H1 (cell line): ENCODE measurements around the gene GFY. TPM values are rescaled to one million over a fixed set of nuclear protein-coding genes. Genes with fewer than 3 reads are reported as not detected.
A peak's percentile ranks its signal among the peaks of the same experiment; 100 is the strongest.

Experiments used
- CTCF ChIA-PET: fragments of 300-600 bp; sonication (Branson Sonifier 250); formaldehyde crosslinking; loops from one replicate; lab custom pipeline; 2021; ENCODE audit not compliant: partially characterized antibody; lab: Charles Lee
- POLR2A ChIA-PET: fragments of 300-600 bp; sonication (Branson Sonifier 250); formaldehyde crosslinking; loops from one replicate; lab custom pipeline; 2021; ENCODE audit warnings: inconsistent platforms; ENCODE audit not compliant: partially characterized antibody; lab: Charles Lee
- DNase-seq, 2 experiments: peaks; one replicate each; pipeline versions ENCODE4 v3.0.0 to v3.0.0-alpha.2; 2010 to 2022; ENCODE audit warnings: low spot score in 2 of 2, low read depth in 1 of 2, mixed read lengths in 1 of 2
- FAIRE-seq: peaks from 2 replicates; lab custom pipeline; 2011; peaks lifted over from hg19 to GRCh38; lab: Jason Lieb, UNC
- H2AFZ ChIP-seq: 2 replicates; pipeline ENCODE4 v1.8.1; 2012; ENCODE audit warnings: low read length, inconsistent platforms
- H2AK5ac ChIP-seq: 2 replicates; pipeline ENCODE4 v1.6.1; 2013; ENCODE audit warnings: low read depth, low read length
- H2BK120ac ChIP-seq: replicated peaks from 2 replicates; pipeline ENCODE3; 2013; ENCODE audit warnings: low read depth, low read length, inconsistent platforms
- H2BK12ac ChIP-seq: 2 replicates; pipeline ENCODE4 v1.6.1; 2013; ENCODE audit warnings: low read depth, low read length
- H2BK15ac ChIP-seq: 2 replicates; pipeline ENCODE4 v1.6.1; 2013; ENCODE audit warnings: low read length
- H2BK20ac ChIP-seq: 2 replicates; pipeline ENCODE4 v1.6.1; 2013; ENCODE audit warnings: low read length
- H2BK5ac ChIP-seq: 2 replicates; pipeline ENCODE4 v1.6.1; 2013; ENCODE audit warnings: low read depth, low read length
- H3K14ac ChIP-seq: 2 replicates; pipeline ENCODE4 v1.6.1; 2013; ENCODE audit warnings: inconsistent platforms; ENCODE audit not compliant: insufficient read length
- H3K18ac ChIP-seq: 2 replicates; pipeline ENCODE4 v1.6.1; 2013; ENCODE audit warnings: low read length; ENCODE audit errors: extremely low read depth
- H3K23ac ChIP-seq: 2 replicates; pipeline ENCODE4 v1.6.1; 2013; ENCODE audit warnings: inconsistent platforms; ENCODE audit not compliant: insufficient read length
- H3K23me2 ChIP-seq: 2 replicates; pipeline ENCODE4 v1.6.1; 2013; ENCODE audit warnings: low read depth, low read length
- H3K27ac ChIP-seq: 2 replicates; pipeline ENCODE4 v1.6.1; 2011; ENCODE audit warnings: low read depth, low read length, inconsistent platforms
- H3K27me3 ChIP-seq, 4 experiments: replicated peaks in 1 of 4; 1 replicate in 1 of 4; 2 replicates in 3 of 4; pipeline versions ENCODE4 v1.6.1 to v1.8.1; 2011 to 2013; ENCODE audit warnings: low read length in 3 of 4, mild to moderate bottlenecking in 3 of 4, inconsistent platforms in 2 of 4, mixed read lengths in 2 of 4, moderate library complexity in 1 of 4; ENCODE audit not compliant: control insufficient read depth in 3 of 4, insufficient read depth in 3 of 4; ENCODE audit errors: extremely low read depth in 1 of 4
- H3K36me3 ChIP-seq, 4 experiments: 2 replicates each; pipeline versions ENCODE4 v1.6.1 to v1.8.1; 2011 to 2013; ENCODE audit warnings: mild to moderate bottlenecking in 4 of 4, low read length in 3 of 4, moderate library complexity in 2 of 4, control low read depth in 1 of 4, inconsistent platforms in 1 of 4; ENCODE audit not compliant: insufficient read depth in 4 of 4, control insufficient read depth in 2 of 4
- H3K4ac ChIP-seq: replicated peaks from 2 replicates; pipeline ENCODE3; 2013; ENCODE audit warnings: low read length, low read depth, mixed read lengths, inconsistent platforms; ENCODE audit not compliant: insufficient read length
- H3K4me1 ChIP-seq, 4 experiments: replicated peaks in 1 of 4; 1 replicate in 1 of 4; 2 replicates in 3 of 4; pipeline versions ENCODE4 v1.6.1 to v1.8.1; 2011 to 2013; ENCODE audit warnings: low read length in 3 of 4, inconsistent platforms in 2 of 4, mixed read lengths in 1 of 4; ENCODE audit not compliant: insufficient read depth in 4 of 4, control insufficient read depth in 3 of 4
- H3K4me2 ChIP-seq, 2 experiments: 2 replicates each; pipeline versions ENCODE4 v1.6.1 to v1.8.1; 2011 to 2013; ENCODE audit warnings: low read depth in 2 of 2, low read length in 2 of 2, control low read depth in 1 of 2, inconsistent platforms in 1 of 2, mild to moderate bottlenecking in 1 of 2; ENCODE audit not compliant: insufficient read depth in 1 of 2
- H3K4me3 ChIP-seq, 4 experiments: fragments of 200-600, 300-600 bp in 1 of 4; sonication (generic), shearing (Covaris generic), sonication (Bioruptor Twin) in 1 of 4; 2 replicates each; pipeline versions ENCODE4 v1.5.1 to v1.8.1; 2011 to 2016; ENCODE audit warnings: low read length in 4 of 4, low read depth in 3 of 4, control low read depth in 2 of 4, inconsistent platforms in 2 of 4, mild to moderate bottlenecking in 2 of 4, mixed read lengths in 1 of 4, moderate library complexity in 1 of 4; ENCODE audit not compliant: insufficient read depth in 2 of 4; ENCODE audit errors: extremely low read depth in 1 of 4
- H3K56ac ChIP-seq: replicated peaks from 2 replicates; pipeline ENCODE3; 2013; ENCODE audit warnings: low read depth, mild to moderate bottlenecking, mixed read lengths, low read length, inconsistent platforms; ENCODE audit not compliant: insufficient read length
- H3K79me1 ChIP-seq: 2 replicates; pipeline ENCODE4 v1.6.1; 2013; ENCODE audit warnings: low read depth, low read length, control low read depth
- H3K79me2 ChIP-seq, 2 experiments: 2 replicates each; pipeline versions ENCODE4 v1.6.1 to v1.8.1; 2012 to 2013; ENCODE audit warnings: low read length in 2 of 2, mild to moderate bottlenecking in 2 of 2, inconsistent platforms in 1 of 2; ENCODE audit not compliant: insufficient read depth in 2 of 2, control insufficient read depth in 1 of 2
- H3K9ac ChIP-seq, 4 experiments: replicated peaks in 1 of 4; 1 replicate in 1 of 4; 2 replicates in 3 of 4; pipeline versions ENCODE4 v1.6.1 to v1.8.1; 2011 to 2013; ENCODE audit warnings: low read depth in 3 of 4, low read length in 3 of 4, control low read depth in 2 of 4, mild to moderate bottlenecking in 2 of 4, moderate library complexity in 2 of 4, inconsistent platforms in 1 of 4; ENCODE audit errors: extremely low read depth in 1 of 4
- H3K9me3 ChIP-seq, 2 experiments: 2 replicates each; pipeline versions ENCODE4 v1.6.1 to v1.8.1; 2012 to 2013; ENCODE audit warnings: mild to moderate bottlenecking in 2 of 2, moderate library complexity in 2 of 2, control low read depth in 1 of 2, inconsistent platforms in 1 of 2, low read depth in 1 of 2, low read length in 1 of 2, mixed read lengths in 1 of 2; ENCODE audit not compliant: insufficient read depth in 2 of 2
- H4K20me1 ChIP-seq, 2 experiments: replicated peaks in 1 of 2; 2 replicates each; pipeline versions ENCODE3 to v1.8.1; 2011 to 2013; ENCODE audit warnings: inconsistent platforms in 2 of 2, low read length in 2 of 2, mild to moderate bottlenecking in 1 of 2; ENCODE audit not compliant: insufficient read depth in 2 of 2, control insufficient read depth in 1 of 2
- H4K5ac ChIP-seq: 2 replicates; pipeline ENCODE4 v1.6.1; 2013; ENCODE audit warnings: low read length, low read depth, mixed read lengths, inconsistent platforms; ENCODE audit not compliant: insufficient read length
- H4K8ac ChIP-seq: 2 replicates; pipeline ENCODE4 v1.8.0; 2013; ENCODE audit warnings: mild to moderate bottlenecking, moderate library complexity, low read length, inconsistent platforms; ENCODE audit not compliant: insufficient read depth; ENCODE audit errors: extremely low read depth
- H4K91ac ChIP-seq: replicated peaks from 2 replicates; pipeline ENCODE3; 2013; ENCODE audit warnings: low read length, mixed read lengths, inconsistent platforms; ENCODE audit not compliant: insufficient read length
- BACH1 ChIP-seq: IDR thresholded peaks from 2 replicates; pipeline ENCODE4 v1.6.1; 2012; ENCODE audit warnings: low read length, improper control_type of control experiment
- CHD2 ChIP-seq: IDR thresholded peaks from 2 replicates; pipeline ENCODE4 v1.6.1; 2012; ENCODE audit warnings: low read length, improper control_type of control experiment
- CTCF ChIP-seq, 3 experiments: IDR thresholded peaks; 1 replicate in 2 of 3; 2 replicates in 1 of 3; pipeline versions ENCODE4 v1.5.1 to v1.6.1; 2011; ENCODE audit warnings: low read length in 3 of 3, mild to moderate bottlenecking in 3 of 3, inconsistent platforms in 2 of 3, low read depth in 1 of 3, moderate library complexity in 1 of 3; ENCODE audit not compliant: insufficient read depth in 1 of 3; ENCODE audit errors: control extremely low read depth in 1 of 3
- EP300 ChIP-seq, 2 experiments: IDR thresholded peaks; 1 replicate in 1 of 2; 2 replicates in 1 of 2; pipeline ENCODE4 v1.6.1; 2011 to 2012; ENCODE audit warnings: low read depth in 2 of 2, low read length in 2 of 2, mild to moderate bottlenecking in 2 of 2, borderline replicate concordance in 1 of 2, inconsistent platforms in 1 of 2, moderate library complexity in 1 of 2
- HDAC2 ChIP-seq, 2 experiments: fragments of 300-600 bp in 1 of 2; sonication (generic) in 1 of 2; IDR thresholded peaks; 2 replicates each; pipeline ENCODE4 v1.6.1; 2011 to 2012; ENCODE audit warnings: low read depth in 2 of 2, low read length in 2 of 2, mild to moderate bottlenecking in 2 of 2, moderate library complexity in 2 of 2, borderline replicate concordance in 1 of 2, inconsistent platforms in 1 of 2
- TCF12 ChIP-seq: IDR thresholded peaks from 2 replicates; pipeline ENCODE4 v1.6.1; 2011; ENCODE audit warnings: low read depth, mild to moderate bottlenecking, low read length
- USF2 ChIP-seq: IDR thresholded peaks from 2 replicates; pipeline ENCODE4 v1.6.1; 2011; ENCODE audit warnings: low read length, improper control_type of control experiment
- WGBS, 2 experiments: shearing (Covaris generic) in 1 of 2; methylation state at CpG; one replicate each; pipeline versions ENCODE4 v1.1.6 to v1.1.7; 2013 to 2015; ENCODE audit warnings: low lambda C conversion rate in 2 of 2, mixed read lengths in 2 of 2, inconsistent platforms in 1 of 2, low coverage in 1 of 2, missing lambda C conversion rate in 1 of 2; ENCODE audit not compliant: insufficient replicate concordance in 2 of 2, insufficient coverage in 1 of 2, insufficient read length in 1 of 2; ENCODE audit errors: extremely low coverage in 1 of 2, missing lambda C conversion rate in 1 of 2; 5-methylcytosine and 5-hydroxymethylcytosine counted together
- polyA plus RNA-seq, 7 experiments: library from polyadenylated mRNA; depleted of rRNA in 3 of 7; stranded (reverse) in 5 of 7; unstranded in 2 of 7; fragments of >200 nt in 5 of 7; fragments of 200-250 nt in 2 of 7; gene quantifications; 1 replicate in 5 of 7; 2 replicates in 1 of 7; 4 replicates in 1 of 7; pipeline versions ENCODE4 v1.2.1 to v1.2.3, GENCODE V29; 2011 to 2013; ENCODE audit warnings: missing spikeins in 2 of 7, mixed read lengths in 2 of 7
- total RNA-seq: library from RNA; stranded (reverse); fragmentation: NEBNext Ultra II Directional; extraction: Animal tissue kit (Norgen Biotek cat#: 25700); gene quantifications from 2 replicates; pipeline ENCODE4 v1.2.1, GENCODE V29; 2021

The GFY gene
- total and polyA plus RNA-seq, 2 of the 8 experiments (the other 6 are each of a cell fraction or from before 2014, with no cell fraction given): 0.68 to 0.93 TPM

- H3K79me1 ChIP-seq: no peaks in the 10 kb centered on the region
- peaks cover 0 to 2% of the 10 kb centered on the region in 2 experiments; a peak in 1 of 4 replicates for H3K9me3 ChIP-seq
- no peak overlapping the region for H4K5ac ChIP-seq
- no peak overlapping the region for H2BK120ac ChIP-seq
- 0 out of 2 replicates have a peak overlapping the region, but pooled peaks have one; percentile 61 for H2BK15ac ChIP-seq
- CTCF ChIA-PET: interaction anchor here (0.7 to 3.7 kb wide), 11 partner anchors 11 to 211 kb away, joined by 3 to 13 read pairs (median 8); partner anchors contain the start of genes KASH5 and SLC17A7
- no peak overlapping the region for H3K14ac ChIP-seq
- peak overlapping the region; percentile 68; the same call in 1 of the 2 replicates for H2AK5ac ChIP-seq
- no peak overlapping the region for H2BK20ac ChIP-seq
- no peak overlapping the region for H2AFZ ChIP-seq
- H4K20me1 ChIP-seq: no peaks in the 10 kb centered on the region
- peaks cover 23% of the 10 kb centered on the region for H3K23me2 ChIP-seq
- DNase-seq (no peak), FAIRE-seq (no peak)
- H2BK12ac ChIP-seq: 0 out of 2 replicates have a peak overlapping the region, but pooled peaks have one; percentile 68
- H4K8ac ChIP-seq: no peak overlapping the region
- no peak overlapping the region for H4K91ac ChIP-seq
- no peak overlapping the region for H3K56ac ChIP-seq
- no peaks in the 10 kb centered on the region for H3K79me2 ChIP-seq
- TF ChIP-seq BACH1: no peak
- TF ChIP-seq TCF12: no peak
- no peak for TF ChIP-seq USF2
- no peak for TF ChIP-seq CTCF (IDR thresholded peaks at IDR 0.05; ENCODE audit: control extremely low read depth in 1 of 3, insufficient read depth in 1 of 3, low read depth in 1 of 3, low read length in 3 of 3)
- no peak for TF ChIP-seq EP300 (IDR thresholded peaks at IDR 0.05; ENCODE audit: borderline replicate concordance in 1 of 2, low read depth in 2 of 2, low read length in 2 of 2)
- TF ChIP-seq HDAC2 (IDR thresholded peaks at IDR 0.05; ENCODE audit: borderline replicate concordance in 1 of 2, low read depth in 2 of 2, low read length in 2 of 2): no peak
- no peak for TF ChIP-seq CHD2
- POLR2A ChIA-PET: interaction anchor here (1.1 to 1.5 kb wide), 7 partner anchors 12 to 69 kb away, joined by 3 to 4 read pairs (median 3); partner anchors contain the start of gene PIH1D1
- no peak overlapping the region for H3K4ac ChIP-seq
- H3K4me3 ChIP-seq: no peak overlapping the region
- H3K9ac ChIP-seq: no peak overlapping the region
- H3K23ac ChIP-seq: no peak overlapping the region
- H3K4me2 ChIP-seq: no peak overlapping the region
- WGBS, 2 experiments: 81% methylated on average over 9 of the region's 9 CpGs; no CpG with 5 or more reads in 1 of the 2 experiments
- H3K27me3 ChIP-seq: peaks cover 7 to 43% (median 38%) of the 10 kb centered on the region in 4 experiments; a peak in 6 of 7 replicates
- H3K36me3 ChIP-seq: no peaks in the 10 kb centered on the region
- peaks cover 4 to 37% (median 23%) of the 10 kb centered on the region in 4 experiments for H3K4me1 ChIP-seq
- H3K18ac ChIP-seq: no peak overlapping the region
- H3K27ac ChIP-seq: no peak overlapping the region
- H2BK5ac ChIP-seq: no peak overlapping the region
These were observed 5.0 kb downstream of the GFY start for GRCh38 chr19:49430172-49430677.
